GM12864 (cell line): ENCODE measurements around the gene PEX3.

ENCODE experiments used
- DNase-seq: peaks from one replicate; pipeline ENCODE4 v3.0.0-alpha.2; 2011; ENCODE audit warnings: low read depth
- H3K4me3 ChIP-seq: 2 replicates; pipeline ENCODE4 v1.5.1; 2011; ENCODE audit warnings: mild to moderate bottlenecking, low read depth, low read length, control low read depth
- TF ChIP-seq, protein P1 (sequence below): IDR thresholded peaks from 2 replicates; pipeline ENCODE4 v1.5.1; 2011; ENCODE audit warnings: low read depth, mild to moderate bottlenecking, moderate library complexity, low read length, control low read depth, inconsistent platforms; ENCODE audit errors: missing control alignments

Gene PEX3

DNA sequence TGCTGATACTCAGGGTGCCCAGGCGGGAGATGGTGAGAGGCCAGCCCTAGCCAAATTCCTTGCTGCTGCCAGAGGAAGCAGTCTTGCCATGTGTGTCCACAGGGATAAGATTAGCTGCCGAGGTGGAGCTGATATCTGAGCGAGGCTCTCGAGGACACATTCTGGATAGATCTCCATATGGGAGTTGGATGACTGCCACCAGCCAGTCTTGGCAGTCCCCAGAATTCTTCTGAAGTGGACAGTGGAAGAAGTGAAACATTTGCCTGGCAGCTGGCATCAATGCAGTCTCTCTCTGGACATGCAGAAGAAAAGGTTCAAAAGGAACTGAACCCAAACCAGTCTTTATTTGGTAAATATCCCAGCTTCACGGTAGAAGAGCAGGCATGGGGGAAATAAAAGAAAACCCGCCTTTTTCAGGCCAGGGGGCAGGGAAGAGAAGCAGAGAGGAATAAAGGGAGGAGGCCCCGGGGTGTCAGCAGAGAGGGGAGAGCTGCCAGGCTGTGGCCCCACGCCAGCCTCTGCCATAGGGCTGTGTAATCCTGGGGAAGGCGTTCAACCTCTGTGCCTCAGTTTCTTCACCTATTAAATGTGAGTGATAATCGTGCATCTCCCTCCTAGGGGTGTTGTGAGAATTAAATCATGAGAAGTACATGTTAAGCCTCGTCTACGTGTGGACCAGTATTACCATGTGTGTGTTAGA is 64.6 kb downstream of the PEX3 start:
- no peak overlapping the region for H3K4me3 ChIP-seq
- TF ChIP-seq, protein P1, sequence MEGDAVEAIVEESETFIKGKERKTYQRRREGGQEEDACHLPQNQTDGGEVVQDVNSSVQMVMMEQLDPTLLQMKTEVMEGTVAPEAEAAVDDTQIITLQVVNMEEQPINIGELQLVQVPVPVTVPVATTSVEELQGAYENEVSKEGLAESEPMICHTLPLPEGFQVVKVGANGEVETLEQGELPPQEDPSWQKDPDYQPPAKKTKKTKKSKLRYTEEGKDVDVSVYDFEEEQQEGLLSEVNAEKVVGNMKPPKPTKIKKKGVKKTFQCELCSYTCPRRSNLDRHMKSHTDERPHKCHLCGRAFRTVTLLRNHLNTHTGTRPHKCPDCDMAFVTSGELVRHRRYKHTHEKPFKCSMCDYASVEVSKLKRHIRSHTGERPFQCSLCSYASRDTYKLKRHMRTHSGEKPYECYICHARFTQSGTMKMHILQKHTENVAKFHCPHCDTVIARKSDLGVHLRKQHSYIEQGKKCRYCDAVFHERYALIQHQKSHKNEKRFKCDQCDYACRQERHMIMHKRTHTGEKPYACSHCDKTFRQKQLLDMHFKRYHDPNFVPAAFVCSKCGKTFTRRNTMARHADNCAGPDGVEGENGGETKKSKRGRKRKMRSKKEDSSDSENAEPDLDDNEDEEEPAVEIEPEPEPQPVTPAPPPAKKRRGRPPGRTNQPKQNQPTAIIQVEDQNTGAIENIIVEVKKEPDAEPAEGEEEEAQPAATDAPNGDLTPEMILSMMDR, result no peak
- no peak for DNase-seq

DNA sequence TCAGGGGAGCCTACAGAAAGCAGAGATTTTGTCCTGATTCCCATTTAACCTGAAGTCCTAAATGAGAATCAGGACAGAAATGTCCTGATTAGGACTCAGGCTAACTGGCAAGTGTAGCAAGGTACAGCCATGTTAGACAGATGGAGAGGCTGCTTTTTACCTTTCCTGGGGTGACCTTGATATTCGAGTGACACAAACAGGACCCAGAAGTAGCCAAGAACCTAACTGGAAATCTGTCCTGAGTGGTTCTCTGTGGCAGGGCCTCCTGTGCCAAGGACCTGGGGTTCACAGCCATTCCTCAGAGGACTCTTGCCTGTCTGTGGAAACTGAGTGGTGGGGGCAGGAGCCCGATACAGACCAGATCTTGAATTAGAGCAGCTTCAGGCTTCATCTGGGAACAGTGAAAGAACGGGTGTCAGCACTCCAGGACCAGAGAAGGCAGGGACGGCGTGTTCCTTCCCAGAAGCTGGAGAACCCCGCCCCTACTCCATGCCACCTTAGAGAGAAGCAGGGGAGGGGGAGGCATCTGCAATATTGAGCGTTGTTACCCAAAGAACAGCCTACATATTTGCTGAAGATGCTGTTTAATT is 65.3 kb downstream of the PEX3 start:
- H3K4me3 ChIP-seq, result no peak overlapping the region
- DNase-seq, result no peak
- TF ChIP-seq, protein P1, result no peak

DNA sequence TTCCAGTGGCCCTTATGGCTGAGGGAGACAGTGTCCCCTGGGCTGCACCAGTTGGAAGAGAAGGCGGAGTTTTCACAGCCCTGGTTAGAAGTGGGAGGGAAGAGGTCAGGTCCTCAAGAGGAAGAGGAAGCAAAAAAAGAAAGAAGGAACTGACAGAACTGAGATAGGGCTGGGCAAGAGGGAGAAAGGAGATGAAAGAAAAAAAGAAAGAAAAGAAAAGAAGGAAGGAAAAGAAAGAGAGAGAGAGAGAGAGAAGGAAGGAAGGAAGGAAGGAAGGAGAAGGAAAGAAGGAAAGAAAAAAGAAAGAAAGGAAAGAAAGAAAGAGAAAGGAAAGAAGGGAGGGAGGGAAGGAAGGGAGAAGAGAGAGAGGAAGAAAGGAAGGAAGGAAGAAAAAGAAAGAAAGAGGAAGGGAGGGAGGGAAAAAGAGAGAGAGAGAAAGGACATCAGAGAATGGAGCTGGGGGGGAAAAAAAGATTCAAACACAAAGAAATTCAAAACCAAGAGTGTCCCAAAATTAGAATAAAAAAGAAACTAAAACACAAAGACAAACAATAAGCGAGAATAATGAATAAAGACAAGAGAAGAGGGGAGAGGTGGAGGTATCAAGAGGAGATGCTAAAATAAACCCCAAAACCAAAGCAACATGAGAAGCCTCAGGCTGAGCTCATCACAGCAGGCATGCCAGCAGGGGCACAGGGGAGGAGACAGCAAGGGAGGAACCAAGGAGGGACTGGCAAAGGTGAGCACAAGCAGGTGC is 66.3 kb downstream of the PEX3 start:
- DNase-seq, result no peak
- H3K4me3 ChIP-seq, result no peak overlapping the region
- TF ChIP-seq, protein P1, result no peak

DNA sequence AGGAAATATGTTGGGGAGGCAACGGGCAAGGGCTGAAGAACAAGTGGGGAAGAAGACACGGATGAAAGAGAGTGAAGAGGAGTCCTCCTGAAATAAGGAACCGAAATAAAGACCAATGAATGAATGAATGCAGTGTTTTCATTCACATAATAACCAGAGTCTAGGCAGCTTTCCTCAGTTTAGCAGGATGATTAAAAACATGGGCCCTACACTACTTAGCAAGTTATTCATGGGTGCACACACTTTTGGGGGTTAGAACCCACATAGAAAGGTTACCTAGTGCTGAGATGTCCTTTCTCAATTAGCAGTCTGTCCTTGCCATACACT is 66.8 kb downstream of the PEX3 start:
- DNase-seq, result no peak
- TF ChIP-seq, protein P1, result no peak
- H3K4me3 ChIP-seq, result no peak overlapping the region

DNA sequence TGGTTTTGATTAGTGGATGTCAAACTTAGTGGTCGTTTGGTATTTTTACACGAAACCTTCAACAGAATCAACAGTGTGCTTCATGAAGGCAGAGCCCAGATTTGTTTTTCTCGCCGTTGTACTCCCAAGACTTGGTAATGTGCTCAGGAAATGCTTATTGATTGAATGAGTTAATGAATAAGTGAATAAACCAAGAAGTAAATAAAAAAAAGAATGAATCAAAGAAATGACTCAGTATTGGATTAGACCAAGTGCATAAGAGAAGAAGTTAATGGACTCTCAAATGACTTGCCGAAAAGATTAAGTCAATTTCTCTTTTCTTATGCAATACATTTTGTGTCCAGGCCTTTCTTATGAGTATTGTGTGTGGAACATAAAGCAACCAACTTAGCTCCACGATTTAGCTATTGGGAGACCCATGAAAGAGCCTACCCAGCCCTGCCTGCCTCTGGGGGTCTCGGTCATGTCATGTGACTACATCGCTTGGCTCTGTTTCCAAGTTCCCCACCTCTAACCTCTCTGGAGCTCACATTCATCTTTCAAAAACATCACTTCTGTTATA is 71.5 kb downstream of the PEX3 start:
- no peak overlapping the region for H3K4me3 ChIP-seq
- DNase-seq, result no peak
- TF ChIP-seq, protein P1, result no peak

DNA sequence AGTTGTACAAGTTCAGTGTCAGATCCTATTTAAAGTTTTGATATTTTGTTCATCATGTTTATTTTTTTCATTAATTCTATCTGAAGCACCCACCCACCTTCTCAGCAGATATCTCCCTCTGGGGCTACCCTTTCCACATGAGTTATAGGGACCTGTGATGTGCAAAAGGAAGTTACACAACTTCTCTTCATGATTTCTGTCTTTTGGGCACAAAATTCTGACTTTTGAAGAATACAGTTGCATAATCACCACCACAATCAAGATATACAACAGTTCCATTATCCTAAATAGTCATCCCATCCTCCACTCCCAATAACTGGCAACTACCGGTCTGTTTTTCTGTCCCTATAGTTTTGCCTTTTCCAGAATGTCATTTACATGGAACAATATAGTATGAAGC is 74.8 kb downstream of the PEX3 start:
- TF ChIP-seq, protein P1, result no peak
- DNase-seq, result no peak
- H3K4me3 ChIP-seq, result no peak overlapping the region
